ENCODE results near the gene C4BPB. TPM values are rescaled to one million over a fixed set of nuclear protein-coding genes. Genes with fewer than 3 reads are reported as not detected.

The C4BPB gene
- total and polyA plus RNA-seq, 2 of the 13 experiments (the other 11 are each of a cell fraction or from before 2014, with no cell fraction given), result 155 to 266 TPM

DNA sequence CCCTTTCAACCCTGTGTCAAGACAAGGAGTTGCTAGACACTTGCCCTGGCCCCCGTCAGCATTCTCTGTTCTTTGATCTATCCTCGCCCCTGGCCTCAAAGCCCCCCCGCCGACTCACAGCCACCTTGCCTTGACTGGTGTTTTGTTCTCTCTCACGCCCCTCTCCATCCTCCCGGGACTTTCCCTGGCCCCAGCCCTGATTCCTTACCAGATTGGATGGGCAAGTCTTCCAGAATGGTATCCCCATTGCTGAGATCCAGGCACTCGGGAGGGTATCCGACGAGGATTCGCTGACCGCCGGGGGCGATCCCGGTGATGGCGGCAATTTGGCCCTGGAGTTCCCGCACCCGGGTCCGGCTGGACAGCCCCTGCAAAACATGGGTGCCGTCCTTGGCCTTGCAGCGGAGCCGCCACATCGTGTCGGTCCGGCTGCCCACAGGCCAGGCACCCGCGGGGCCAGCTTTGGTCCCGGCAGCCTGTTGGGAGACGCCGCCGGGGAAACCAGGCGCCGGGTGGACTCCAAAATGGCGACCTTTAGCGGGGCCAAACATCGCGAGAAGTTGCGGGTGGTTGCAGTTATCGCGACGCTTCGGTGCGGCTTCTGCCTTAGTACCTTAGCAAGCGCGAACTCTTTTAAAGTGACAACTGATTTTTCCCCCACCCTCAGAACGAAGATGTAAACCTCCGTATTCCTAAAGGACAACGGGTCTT lies 38.0 kb upstream of the C4BPB start (continued):
- TF ChIP-seq, protein P1, sequence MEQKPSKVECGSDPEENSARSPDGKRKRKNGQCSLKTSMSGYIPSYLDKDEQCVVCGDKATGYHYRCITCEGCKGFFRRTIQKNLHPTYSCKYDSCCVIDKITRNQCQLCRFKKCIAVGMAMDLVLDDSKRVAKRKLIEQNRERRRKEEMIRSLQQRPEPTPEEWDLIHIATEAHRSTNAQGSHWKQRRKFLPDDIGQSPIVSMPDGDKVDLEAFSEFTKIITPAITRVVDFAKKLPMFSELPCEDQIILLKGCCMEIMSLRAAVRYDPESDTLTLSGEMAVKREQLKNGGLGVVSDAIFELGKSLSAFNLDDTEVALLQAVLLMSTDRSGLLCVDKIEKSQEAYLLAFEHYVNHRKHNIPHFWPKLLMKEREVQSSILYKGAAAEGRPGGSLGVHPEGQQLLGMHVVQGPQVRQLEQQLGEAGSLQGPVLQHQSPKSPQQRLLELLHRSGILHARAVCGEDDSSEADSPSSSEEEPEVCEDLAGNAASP (CRISPR knock-in tag; IDR thresholded peaks at IDR 0.05; ENCODE audit: borderline replicate concordance), result 0 out of 2 replicates have a peak, but pooled peaks have one; percentile 14
- TF ChIP-seq, protein P2, sequence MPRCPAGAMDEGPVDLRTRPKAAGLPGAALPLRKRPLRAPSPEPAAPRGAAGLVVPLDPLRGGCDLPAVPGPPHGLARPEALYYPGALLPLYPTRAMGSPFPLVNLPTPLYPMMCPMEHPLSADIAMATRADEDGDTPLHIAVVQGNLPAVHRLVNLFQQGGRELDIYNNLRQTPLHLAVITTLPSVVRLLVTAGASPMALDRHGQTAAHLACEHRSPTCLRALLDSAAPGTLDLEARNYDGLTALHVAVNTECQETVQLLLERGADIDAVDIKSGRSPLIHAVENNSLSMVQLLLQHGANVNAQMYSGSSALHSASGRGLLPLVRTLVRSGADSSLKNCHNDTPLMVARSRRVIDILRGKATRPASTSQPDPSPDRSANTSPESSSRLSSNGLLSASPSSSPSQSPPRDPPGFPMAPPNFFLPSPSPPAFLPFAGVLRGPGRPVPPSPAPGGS (CRISPR knock-in tag; IDR thresholded peaks at IDR 0.05), result peak; percentile 50; the same call in 1 of the 2 replicates
- TF ChIP-seq, protein P3, sequence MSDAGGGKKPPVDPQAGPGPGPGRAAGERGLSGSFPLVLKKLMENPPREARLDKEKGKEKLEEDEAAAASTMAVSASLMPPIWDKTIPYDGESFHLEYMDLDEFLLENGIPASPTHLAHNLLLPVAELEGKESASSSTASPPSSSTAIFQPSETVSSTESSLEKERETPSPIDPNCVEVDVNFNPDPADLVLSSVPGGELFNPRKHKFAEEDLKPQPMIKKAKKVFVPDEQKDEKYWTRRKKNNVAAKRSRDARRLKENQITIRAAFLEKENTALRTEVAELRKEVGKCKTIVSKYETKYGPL (CRISPR knock-in tag; IDR thresholded peaks at IDR 0.05), result no peak
- TF ChIP-seq HDAC2 (CRISPR knock-in tag; IDR thresholded peaks at IDR 0.05) (no peak), XRCC5 (optimal IDR thresholded peaks at IDR 0.05; ENCODE audit: low read length) (no peak), TCF12 (IDR thresholded peaks at IDR 0.05) (no peak), TCF12 (CRISPR knock-in tag; IDR thresholded peaks at IDR 0.05) (no peak), ZNF781 (CRISPR knock-in tag; IDR thresholded peaks at IDR 0.05; ENCODE audit: borderline replicate concordance, not compliant biosample characterization) (no peak), CREM (IDR thresholded peaks at IDR 0.05) (no peak), CREM (CRISPR knock-in tag; IDR thresholded peaks at IDR 0.05) (no peak), JARID2 (CRISPR knock-in tag; IDR thresholded peaks at IDR 0.05; ENCODE audit: insufficient replicate concordance) (peak; percentile 21), MIER3 (CRISPR knock-in tag; IDR thresholded peaks at IDR 0.05; ENCODE audit: borderline replicate concordance) (no peak), MEF2D (CRISPR knock-in tag; IDR thresholded peaks at IDR 0.05) (no peak)
- TF ChIP-seq, protein P4, sequence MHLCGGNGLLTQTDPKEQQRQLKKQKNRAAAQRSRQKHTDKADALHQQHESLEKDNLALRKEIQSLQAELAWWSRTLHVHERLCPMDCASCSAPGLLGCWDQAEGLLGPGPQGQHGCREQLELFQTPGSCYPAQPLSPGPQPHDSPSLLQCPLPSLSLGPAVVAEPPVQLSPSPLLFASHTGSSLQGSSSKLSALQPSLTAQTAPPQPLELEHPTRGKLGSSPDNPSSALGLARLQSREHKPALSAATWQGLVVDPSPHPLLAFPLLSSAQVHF (CRISPR knock-in tag; IDR thresholded peaks at IDR 0.05), result no peak
- TF ChIP-seq, protein P5, sequence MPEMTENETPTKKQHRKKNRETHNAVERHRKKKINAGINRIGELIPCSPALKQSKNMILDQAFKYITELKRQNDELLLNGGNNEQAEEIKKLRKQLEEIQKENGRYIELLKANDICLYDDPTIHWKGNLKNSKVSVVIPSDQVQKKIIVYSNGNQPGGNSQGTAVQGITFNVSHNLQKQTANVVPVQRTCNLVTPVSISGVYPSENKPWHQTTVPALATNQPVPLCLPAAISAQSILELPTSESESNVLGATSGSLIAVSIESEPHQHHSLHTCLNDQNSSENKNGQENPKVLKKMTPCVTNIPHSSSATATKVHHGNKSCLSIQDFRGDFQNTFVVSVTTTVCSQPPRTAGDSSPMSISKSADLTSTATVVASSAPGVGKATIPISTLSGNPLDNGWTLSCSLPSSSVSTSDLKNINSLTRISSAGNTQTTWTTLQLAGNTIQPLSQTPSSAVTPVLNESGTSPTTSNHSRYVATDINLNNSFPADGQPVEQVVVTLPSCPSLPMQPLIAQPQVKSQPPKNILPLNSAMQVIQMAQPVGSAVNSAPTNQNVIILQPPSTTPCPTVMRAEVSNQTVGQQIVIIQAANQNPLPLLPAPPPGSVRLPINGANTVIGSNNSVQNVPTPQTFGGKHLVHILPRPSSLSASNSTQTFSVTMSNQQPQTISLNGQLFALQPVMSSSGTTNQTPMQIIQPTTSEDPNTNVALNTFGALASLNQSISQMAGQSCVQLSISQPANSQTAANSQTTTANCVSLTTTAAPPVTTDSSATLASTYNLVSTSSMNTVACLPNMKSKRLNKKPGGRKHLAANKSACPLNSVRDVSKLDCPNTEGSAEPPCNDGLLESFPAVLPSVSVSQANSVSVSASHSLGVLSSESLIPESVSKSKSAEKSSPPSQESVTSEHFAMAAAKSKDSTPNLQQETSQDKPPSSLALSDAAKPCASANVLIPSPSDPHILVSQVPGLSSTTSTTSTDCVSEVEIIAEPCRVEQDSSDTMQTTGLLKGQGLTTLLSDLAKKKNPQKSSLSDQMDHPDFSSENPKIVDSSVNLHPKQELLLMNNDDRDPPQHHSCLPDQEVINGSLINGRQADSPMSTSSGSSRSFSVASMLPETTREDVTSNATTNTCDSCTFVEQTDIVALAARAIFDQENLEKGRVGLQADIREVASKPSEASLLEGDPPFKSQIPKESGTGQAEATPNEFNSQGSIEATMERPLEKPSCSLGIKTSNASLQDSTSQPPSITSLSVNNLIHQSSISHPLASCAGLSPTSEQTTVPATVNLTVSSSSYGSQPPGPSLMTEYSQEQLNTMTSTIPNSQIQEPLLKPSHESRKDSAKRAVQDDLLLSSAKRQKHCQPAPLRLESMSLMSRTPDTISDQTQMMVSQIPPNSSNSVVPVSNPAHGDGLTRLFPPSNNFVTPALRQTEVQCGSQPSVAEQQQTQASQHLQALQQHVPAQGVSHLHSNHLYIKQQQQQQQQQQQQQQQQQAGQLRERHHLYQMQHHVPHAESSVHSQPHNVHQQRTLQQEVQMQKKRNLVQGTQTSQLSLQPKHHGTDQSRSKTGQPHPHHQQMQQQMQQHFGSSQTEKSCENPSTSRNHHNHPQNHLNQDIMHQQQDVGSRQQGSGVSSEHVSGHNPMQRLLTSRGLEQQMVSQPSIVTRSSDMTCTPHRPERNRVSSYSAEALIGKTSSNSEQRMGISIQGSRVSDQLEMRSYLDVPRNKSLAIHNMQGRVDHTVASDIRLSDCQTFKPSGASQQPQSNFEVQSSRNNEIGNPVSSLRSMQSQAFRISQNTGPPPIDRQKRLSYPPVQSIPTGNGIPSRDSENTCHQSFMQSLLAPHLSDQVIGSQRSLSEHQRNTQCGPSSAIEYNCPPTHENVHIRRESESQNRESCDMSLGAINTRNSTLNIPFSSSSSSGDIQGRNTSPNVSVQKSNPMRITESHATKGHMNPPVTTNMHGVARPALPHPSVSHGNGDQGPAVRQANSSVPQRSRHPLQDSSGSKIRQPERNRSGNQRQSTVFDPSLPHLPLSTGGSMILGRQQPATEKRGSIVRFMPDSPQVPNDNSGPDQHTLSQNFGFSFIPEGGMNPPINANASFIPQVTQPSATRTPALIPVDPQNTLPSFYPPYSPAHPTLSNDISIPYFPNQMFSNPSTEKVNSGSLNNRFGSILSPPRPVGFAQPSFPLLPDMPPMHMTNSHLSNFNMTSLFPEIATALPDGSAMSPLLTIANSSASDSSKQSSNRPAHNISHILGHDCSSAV (CRISPR knock-in tag; IDR thresholded peaks at IDR 0.05; ENCODE audit: borderline replicate concordance), result no peak
